Stimulated activated CD4-positive, alpha-beta T cell treated with anti-CD3 and anti-CD28 coated beads, Interleukin-1b, Interleukin-23, amount 100 ng/mL, for 24 hours (primary cell): ENCODE results near the gene ELAVL1.

ENCODE experiments used
- DNase-seq, 4 experiments: peaks; one replicate each; pipeline ENCODE4 v3.0.0-alpha.2; 2020; ENCODE audit warnings: low read depth in 4 of 4, low spot score in 1 of 4

ELAVL1 gene

DNA sequence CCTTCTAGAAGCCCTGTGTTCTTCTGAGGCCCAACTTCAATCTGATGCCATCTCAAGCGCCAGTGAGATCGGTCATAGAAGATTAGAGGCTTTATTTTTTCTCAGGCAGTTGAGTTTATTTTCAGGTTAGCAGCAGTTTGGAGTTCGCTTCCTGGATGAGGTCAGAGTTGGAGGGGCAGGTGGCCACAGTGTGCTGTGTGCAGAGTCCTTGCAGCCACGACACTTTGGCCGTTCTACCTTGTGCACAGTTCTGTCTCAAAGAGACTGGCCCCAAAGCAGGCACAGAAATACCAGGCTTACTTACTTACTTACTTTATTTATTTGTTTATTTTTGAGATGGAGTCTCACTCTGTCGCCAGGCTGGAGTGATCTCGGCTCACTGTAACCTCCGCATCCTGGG is 15.9 kb upstream of the ELAVL1 start:
- DNase-seq, result no peak

DNA sequence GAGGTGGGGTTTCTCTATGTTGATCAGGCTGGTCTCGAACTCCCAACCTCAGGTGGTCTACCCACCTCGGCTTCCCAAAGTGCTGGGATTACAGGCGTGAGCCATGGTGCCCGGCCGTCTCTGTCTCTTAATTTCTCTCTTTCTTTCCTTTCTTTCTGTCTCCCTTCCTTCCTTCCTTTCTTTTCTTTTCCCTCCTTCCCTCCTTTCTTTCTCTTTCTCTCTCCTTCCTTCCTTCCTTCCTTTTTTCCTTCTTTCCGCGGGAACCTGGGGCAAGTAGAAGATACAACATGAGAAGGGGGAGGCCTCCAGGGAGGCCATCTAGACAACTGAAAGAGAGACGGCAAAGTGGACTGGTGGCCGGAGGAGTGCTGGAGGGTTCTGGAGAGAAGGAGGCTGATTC is 15.2 kb upstream of the ELAVL1 start:
- no peak for DNase-seq

DNA sequence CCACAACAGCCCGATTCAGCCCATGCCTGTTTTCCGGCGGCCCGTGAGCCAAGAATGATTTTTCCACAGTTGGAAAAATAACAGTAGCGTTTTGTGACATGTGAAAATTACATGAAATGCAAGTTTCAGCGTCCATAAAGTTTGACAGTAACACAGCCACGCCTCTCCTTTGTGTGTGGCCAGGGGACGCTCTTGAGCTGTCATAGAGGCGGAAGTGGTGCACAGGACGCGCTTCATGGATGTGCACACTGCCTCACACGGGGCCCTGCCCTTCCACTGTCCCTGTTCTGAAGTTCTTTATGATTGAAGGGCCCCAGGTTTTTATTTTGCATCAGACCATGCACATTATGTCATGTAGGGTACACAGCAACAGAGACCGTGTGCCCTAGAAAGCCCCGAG is 12.4 kb upstream of the ELAVL1 start:
- peak in 1 of 4 experiments; percentile 7 for DNase-seq

DNA sequence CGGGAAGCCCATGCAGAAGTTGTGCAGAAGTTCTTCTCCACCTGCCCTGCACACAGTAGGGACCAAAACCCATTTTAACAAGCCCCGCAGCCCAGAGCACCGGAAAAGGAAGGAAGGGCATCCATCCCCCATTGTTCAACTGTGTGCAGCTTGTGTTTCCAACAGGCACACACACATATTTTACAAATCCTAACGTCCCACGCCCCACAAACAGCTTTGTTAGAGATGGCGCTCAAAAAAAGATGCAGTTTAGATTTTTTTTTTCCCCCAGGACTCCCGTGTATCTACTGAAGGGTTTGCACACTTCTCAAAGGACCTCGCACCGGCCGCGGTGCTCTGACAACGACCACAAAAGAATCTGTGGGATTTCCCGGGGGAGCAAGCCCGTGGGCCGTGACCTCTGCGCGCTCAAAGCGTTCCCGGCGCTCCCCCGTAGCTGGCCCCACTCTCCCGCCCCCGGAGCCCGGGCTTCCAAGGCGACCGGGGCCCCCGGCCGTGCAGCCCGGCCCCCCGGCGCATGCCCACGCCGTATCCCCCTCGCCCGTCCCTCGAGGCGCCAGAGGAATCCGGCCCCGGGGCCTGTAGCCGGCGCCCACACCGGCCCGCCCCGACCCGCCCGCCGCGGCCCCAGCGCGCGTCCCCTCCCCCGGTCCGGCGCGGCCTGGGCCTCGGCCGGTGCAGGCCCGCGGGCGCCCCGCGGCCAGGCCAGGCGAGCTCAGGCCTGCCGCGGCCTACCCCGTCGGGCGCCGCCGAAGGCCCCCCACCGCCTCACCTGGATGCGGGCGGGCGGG is 523 bp downstream of the ELAVL1 start:
- peak in 1 of 4 experiments; percentile 16 for DNase-seq

DNA sequence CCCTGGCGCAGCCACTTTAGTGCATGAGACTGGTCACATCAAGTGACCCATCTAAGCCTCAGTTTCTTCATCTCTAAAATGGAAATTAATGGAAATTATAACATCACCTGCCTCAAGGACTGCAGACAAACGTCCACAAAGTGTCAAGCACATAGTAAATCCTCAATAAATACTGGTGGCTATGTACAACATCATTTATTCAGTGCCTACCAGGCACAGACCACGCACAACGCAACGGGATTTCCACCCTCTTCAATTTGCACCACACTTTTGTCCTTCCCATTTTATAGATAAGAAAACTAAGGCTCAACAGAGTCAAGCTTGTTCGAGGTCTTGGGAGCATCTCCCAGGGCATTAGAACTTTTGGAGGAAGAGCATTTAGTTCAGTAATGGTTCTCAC is 1.4 kb downstream of the ELAVL1 start:
- no peak for DNase-seq

DNA sequence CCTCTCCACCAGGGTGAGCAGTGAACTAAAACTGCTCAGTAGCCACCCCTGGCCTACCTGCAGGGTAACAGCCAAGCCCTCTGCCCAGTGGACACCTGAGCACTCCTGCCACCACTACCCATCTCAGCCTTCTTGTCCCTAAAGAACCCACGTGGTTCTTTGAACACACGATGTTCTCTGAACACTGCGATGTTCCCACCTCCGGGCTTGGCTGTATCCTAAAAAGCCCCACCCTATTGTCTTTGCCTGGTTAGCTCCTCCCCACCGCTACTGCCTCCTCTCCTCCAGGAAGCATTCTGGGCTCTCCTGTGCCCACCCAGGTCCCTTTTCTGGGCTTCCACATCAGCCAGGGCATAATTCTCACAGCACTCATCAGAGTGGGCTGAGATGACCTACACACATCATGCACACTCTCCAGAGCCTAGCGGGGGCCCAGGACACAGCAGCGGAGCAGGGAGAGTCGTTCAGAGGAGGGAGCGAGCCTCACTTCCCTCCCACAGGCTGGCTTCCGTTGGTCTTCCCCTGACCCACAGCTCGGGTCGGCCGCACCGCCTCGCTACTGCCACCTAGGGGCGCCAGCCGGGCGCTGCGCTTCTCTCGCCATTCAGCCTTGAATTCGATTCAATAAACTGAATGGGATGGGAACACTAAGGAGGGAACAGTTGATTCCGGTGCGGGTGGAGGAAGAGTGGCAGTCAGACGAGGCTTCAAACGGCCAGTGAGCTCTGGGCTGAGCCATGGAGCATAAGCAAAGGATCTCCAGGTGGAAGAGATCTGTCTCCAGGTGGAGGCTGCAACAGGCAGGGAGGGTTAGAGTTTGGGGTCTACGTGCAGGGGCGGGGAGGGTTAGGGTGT is 3.2 kb downstream of the ELAVL1 start:
- peak; percentile 31 to 66 (median 59) for DNase-seq

DNA sequence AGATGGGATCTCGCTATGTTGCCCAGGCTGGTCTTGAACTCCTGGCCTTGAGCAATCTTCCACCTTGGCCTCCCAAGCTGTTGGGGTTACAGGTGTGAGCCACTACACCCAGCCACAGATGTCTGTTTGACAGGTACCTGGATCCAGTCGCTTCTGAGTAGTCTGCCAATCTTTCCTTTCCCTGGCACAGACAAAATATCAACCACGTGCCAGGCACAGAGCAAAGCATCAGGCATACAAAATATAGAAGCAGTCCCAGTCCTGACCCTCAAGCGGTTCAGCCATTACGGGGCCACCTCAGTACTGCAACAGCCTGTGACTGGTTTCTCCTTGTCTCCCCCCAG is 3.8 kb downstream of the ELAVL1 start:
- no peak for DNase-seq

DNA sequence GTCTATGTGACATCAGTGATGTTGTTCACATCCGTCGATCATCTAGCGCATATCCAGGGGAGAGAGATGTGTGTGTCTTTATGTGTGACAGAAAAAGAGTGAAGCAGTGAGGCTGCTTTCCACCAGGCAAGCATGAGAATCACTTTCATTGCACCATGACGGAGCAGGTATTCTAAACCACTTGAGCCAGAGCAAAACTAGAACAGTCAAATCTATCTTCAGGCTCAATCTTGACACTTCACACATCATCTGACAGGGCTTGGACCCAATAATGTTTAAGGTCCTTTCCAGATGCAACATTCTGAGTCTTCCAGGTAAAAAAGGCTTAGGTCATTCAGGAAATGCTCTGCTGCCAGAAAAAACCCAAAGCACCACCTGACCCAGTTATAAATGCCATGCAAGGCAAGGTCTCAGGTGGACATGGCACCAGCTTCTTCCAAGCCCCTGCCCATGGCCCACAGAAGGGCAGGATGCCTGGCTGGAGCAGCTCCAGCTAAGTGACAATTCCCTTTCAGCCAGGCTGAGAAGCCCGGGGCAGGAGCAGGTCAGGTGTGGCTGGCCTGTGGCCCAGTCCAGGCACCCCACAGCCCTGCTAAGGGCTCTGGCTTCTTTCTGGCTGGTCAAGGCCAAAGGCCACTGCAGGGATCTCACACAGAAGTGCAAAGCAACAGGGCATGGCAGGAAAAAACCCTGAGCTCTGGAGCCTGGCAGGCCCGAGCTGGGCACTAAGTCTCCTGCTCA is 5.0 kb downstream of the ELAVL1 start:
- no peak for DNase-seq

DNA sequence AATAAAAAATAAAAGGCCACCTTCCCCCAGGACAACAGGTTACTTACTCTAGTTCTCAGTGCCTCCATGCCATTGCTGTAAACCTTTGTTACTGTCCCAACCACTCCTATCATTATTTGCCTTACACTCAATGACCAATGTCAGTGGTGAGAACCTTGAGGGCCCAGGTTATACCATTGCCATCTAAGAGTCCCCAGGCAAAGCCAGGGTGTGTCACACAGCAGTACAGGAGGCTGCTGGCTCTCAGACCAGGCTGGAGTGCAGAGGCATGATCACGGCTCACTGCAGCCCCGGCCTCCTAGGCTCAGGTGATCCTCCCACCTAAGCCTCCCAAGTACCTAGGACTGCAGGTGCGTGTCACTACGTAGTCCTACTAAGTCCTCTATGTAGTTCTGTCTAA is 6.1 kb downstream of the ELAVL1 start:
- no peak for DNase-seq

DNA sequence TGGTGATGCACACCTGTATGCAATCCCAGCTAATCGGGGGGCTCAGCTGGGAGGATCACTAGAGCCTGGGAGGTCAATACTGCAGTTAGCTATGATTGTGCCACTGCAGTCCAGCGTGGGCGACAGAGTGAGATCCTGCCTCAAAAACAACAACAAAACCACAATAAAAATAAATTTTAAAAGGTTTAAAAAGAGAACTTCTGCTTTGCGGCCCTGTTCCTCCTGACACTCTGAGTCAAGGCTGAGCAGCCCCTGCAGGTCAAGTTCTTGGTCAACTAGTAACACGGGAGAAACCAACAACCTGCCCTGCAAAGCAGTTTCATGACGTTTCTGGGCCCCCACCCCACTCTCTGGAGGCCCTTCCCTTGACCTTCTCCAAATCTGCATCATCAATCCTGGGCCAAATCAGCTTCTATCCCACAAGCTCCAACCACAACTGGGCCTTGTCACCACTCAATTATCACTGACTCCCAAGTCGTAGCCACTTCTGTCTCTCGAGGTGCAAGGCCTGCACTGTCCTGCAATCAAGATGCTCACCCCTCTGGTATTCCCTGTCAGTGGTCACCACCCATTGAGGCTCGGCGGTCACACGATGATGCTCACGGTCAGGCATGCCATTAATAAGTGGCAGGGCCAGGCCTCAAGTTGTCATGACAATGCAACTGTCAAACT is 7.5 kb downstream of the ELAVL1 start:
- DNase-seq, result no peak

DNA sequence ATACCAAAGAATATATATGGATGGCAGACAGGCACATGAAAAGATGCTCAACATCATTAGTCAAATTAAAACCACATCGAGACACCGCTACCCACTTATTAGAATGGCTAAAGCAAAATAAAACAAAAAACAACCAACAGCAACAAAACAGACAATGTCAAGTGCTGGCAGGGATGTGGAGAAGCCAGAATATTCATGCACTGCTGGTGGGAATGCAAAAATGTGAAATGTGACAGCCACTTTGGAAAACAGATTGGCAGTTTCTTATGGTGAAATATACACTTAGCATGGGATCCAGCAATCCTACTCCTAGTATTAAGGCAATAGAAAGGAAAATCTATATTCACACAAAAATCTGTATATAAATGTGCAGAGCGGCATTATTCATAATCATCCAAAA is 8.6 kb downstream of the ELAVL1 start:
- DNase-seq, result no peak

DNA sequence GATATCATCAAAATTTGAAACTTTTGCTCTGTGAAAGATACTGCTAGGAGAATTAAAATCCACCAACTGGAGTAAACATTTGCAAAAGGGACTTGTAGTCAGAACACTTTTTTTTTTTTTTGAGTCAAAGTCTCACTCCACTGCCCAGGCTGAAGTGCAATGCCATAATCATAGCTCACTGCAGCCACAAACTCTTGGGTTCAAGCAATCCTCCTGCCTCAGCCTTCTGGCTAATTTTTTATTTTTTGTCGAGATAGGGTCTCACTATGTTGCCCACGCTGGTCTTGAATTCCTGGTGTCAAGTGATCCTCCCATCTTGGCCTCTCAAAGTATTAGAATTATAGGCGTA is 9.7 kb downstream of the ELAVL1 start:
- DNase-seq, result no peak

DNA sequence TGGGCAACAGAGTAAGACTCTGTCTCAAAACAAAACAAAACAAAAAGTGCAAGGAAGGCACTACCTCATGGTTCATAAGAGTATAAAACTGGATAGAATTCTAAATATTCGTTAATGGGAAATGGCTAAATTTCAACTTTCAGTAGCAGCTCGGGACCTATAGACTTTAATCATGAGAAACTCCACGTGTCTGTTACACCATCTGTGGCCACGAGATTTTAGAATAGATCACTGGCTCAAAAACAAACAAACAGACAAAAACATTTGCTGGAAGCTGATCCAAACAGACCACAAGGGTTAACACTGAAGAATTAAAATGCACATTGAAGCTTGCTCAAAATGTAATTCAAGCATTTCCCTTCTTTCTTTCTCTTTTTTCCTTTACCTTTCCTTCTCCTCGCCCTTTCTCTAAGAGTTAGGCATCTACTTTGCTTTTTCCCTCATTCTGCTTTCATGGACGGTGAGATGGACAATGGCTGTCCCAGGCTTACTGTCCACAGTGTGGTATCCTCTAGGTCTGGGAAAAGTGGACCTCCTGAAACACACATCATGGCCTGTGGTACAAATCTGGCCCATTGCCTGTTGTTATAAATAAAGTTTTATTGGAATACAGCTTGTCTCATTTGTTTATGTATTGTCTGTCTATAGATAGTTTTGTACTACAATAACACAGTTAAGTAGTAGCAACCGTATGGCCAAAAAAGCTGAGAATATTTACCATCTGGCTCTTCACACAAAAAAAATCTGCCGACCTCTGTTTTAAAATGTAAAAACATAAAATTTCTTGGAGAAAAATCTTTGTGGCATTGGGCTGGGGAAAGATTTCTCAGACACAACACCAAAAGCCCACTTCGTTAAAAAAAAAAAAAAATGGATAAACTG is 10.3 kb downstream of the ELAVL1 start:
- no peak for DNase-seq

DNA sequence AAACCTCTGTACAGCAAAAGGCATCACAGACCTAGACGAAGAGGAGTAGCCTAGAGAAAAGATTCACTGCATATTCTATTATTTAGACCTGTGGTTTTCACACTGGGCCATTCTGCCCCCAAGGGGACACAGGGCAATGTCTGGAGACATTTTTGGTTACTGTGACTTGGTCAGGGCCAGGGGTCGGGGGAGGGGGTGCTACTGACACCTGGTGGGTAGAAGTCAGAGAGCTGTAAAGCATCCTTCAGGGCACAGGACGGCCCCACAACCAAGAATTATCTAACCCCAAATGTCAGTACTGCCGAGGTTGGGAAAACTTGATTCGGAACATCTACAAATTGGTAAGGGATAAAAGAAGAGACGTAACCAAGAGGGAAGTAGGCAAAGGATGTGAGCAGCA is 11.3 kb downstream of the ELAVL1 start:
- DNase-seq, result no peak

DNA sequence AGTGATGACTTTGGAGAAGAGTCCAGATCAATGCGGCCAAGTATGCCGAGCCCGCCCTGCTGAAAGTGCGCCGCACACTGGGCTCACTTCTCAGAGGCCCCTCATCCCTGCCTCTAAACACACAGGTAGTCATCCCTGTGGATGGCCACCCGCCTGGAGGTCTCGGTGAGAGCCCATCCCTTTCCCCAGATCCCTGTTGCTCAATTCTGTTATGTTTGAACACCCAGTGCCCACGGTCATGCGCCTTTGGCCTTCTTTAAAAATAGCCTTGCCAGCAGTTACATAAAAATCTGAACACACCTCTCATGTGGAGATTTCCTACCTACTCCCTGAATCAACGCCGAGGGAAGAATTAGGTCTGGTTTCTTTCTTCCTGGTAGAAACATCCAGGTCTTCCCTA is 11.9 kb downstream of the ELAVL1 start:
- no peak for DNase-seq

DNA sequence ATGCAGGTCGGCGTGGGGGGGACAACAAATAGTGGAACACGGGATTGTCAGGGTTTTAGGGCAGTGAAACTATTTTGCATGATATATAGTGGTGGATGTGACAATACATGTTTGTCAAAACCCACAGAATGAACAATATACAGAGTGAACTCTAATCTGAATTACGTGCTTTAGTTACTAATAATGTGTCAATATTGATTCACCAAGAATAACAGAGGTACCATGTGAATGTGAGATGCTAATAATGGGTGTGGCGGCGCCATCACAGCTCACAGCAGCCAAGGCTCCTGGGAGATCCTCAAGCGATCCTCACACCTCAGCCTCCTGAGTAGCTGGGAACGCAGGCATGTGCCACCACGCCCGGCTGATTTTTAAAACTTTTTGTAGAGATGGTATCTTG is 12.9 kb downstream of the ELAVL1 start:
- no peak for DNase-seq

DNA sequence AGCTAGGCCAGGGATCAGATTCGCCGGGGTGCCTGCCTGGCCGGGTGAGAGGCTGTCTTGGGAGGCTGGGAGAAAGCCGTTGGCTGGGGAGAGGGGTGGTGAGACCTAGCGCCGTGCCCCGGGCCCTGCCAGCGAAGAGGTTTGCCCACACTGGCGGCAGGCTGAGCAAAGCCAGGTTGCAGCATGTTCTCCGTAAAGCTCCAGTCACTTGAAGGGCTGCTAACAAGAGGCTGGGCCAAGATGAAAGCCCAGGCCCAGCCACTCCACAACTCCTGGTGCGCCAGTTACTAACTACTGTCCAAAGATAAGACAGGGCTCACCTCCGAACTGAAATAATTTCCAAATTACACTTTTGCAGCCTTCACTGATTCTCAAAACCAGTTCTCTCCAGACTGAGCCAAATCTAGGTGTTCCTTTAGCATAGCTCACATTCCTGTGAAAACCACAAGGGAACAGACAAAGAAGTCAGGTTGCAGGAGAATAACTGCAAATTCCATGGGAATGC is 16.3 kb downstream of the ELAVL1 start:
- no peak for DNase-seq

DNA sequence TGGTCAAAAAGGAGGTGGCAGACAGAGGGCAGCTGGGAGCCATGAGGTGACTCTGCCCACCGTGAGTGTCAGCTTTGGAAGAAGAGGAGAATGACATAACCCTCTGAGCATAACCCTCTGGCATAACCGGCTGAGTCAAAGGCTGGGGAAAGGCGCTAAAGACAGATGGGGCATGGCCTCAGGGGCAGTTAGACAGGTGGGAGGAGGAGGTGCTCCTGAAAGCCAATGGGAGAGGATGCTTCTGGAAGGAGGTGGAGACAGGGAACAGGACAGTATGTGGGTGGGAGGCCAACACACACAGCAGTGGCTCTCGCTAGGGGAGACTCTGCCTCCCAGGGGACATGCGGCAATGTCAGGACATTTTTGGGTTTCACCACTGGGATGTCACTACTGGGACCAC is 17.1 kb downstream of the ELAVL1 start:
- no peak for DNase-seq

DNA sequence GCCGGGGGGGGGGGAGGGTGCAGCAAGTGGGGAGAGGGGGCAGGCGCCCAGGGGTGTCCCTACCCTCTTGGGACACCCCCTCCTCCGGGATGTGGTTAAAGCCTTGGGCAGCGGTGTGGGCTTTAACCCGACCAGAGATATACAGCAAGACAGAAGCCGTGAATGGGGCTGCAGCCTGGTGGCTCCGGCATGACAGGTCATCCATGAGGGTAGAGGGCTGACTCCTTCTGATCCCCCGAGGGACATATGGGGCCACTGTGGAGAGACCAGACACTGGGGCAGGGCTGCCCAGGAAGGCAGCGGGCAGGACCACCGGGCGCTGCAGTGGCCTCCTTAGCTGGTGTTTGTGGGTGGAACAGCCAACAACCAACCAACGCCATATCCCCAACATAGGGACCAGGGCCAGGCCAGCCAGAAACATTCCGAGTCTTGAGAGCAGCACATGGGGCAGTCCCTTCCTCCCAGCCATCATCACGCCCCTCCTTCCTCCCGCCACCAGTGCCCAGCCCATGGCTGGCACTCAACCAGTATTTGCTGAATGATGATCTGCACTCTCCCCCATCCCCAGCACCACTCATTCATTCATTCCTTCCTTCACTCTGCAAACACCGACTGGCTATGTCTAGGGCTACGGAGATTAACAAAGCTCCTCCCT is 18.2 kb downstream of the ELAVL1 start:
- no peak for DNase-seq
